HG02981 (cell line): Measurements from ENCODE around the gene FBXL17.

ENCODE experiments used
- ATAC-seq: cut with Tn5 transposase; IDR thresholded peaks from one replicate; pipeline ENCODE4 v1.9.1; 2021; ENCODE audit warnings: mild to moderate bottlenecking, moderate library complexity; ENCODE audit not compliant: unreplicated experiment

Gene FBXL17

GRCh38 chr5:107874795-107875194 lies 507.1 kb downstream of the FBXL17 start:
- ATAC-seq: no peak

- no peak for ATAC-seq
Observed at GRCh38 chr5:107873877-107874276, 508.0 kb downstream of the FBXL17 start.

- no peak for ATAC-seq
Observed at GRCh38 chr5:107871023-107871422, 510.9 kb downstream of the FBXL17 start.

- no peak for ATAC-seq
Observed at GRCh38 chr5:107869438-107870115, 512.3 kb downstream of the FBXL17 start.

- no peak for ATAC-seq
Observed at GRCh38 chr5:107868650-107869409, 513.1 kb downstream of the FBXL17 start.

GRCh38 chr5:107867266-107867665 lies 514.6 kb downstream of the FBXL17 start:
- ATAC-seq: no peak

- no peak for ATAC-seq
Observed at GRCh38 chr5:107864793-107865192, 517.1 kb downstream of the FBXL17 start.

GRCh38 chr5:107863125-107863524 lies 518.8 kb downstream of the FBXL17 start:
- ATAC-seq: no peak

GRCh38 chr5:107861565-107861964 lies 520.3 kb downstream of the FBXL17 start:
- ATAC-seq: no peak

- no peak for ATAC-seq
Observed at GRCh38 chr5:107860044-107860443, 521.9 kb downstream of the FBXL17 start.

GRCh38 chr5:107858788-107859187 lies 523.1 kb downstream of the FBXL17 start:
- no peak for ATAC-seq

GRCh38 chr5:107858324-107858723 lies 523.6 kb downstream of the FBXL17 start:
- no peak for ATAC-seq

GRCh38 chr5:107857785-107858184 lies 524.1 kb downstream of the FBXL17 start:
- ATAC-seq: no peak

GRCh38 chr5:107855171-107855570 lies 526.7 kb downstream of the FBXL17 start:
- no peak for ATAC-seq

- no peak for ATAC-seq
Observed at GRCh38 chr5:107853696-107854095, 528.2 kb downstream of the FBXL17 start.

- no peak for ATAC-seq
Observed at GRCh38 chr5:107853031-107853430, 528.9 kb downstream of the FBXL17 start.

GRCh38 chr5:107849118-107849517 lies 532.8 kb downstream of the FBXL17 start:
- no peak for ATAC-seq

GRCh38 chr5:107840592-107840991 lies 541.3 kb downstream of the FBXL17 start:
- no peak for ATAC-seq

- no peak for ATAC-seq
Observed at GRCh38 chr5:107840161-107840560, 541.7 kb downstream of the FBXL17 start.

GRCh38 chr5:107835096-107835495 lies 546.8 kb downstream of the FBXL17 start:
- ATAC-seq: no peak

- no peak for ATAC-seq
Observed at GRCh38 chr5:107832746-107833145, 549.2 kb downstream of the FBXL17 start.

- no peak for ATAC-seq
Observed at GRCh38 chr5:107831612-107832395, 550.1 kb downstream of the FBXL17 start.
